Fibroblast of the aortic adventitia (primary cell): ENCODE results near the gene CCDC91. TPM values are rescaled to one million over a fixed set of nuclear protein-coding genes. Genes with fewer than 3 reads are reported as not detected.

Experiments used
- DNase-seq: peaks from one replicate; pipeline ENCODE4 v3.0.0-alpha.2; 2010; ENCODE audit warnings: low read depth
- H3K4me3 ChIP-seq: 2 replicates; pipeline ENCODE4 v1.5.1; 2011; ENCODE audit warnings: low read depth, mild to moderate bottlenecking, control low read depth, low read length, moderate library complexity
- total RNA-seq: library from RNA; depleted of rRNA; stranded (reverse); fragments of >200 nt; gene quantifications from 2 replicates; pipeline ENCODE4 v1.2.3, GENCODE V29; 2012; ENCODE audit warnings: low replicate concordance
- TF ChIP-seq, protein P1 (sequence below): IDR thresholded peaks from 2 replicates; pipeline ENCODE4 v1.5.1; 2011; ENCODE audit warnings: mild to moderate bottlenecking, low read length, control low read depth, inconsistent platforms; ENCODE audit not compliant: insufficient read depth

The CCDC91 gene
- total RNA-seq: 37.4 and 65.5 TPM in 2 replicates

GRCh38 chr12:28190321-28191050 is at the start of gene CCDC91:
TSS of gene CCDC91 (plus strand) at chr12:28190456. CDS start at chr12:28257216, 66,760 bp downstream.
- TF ChIP-seq, protein P1, sequence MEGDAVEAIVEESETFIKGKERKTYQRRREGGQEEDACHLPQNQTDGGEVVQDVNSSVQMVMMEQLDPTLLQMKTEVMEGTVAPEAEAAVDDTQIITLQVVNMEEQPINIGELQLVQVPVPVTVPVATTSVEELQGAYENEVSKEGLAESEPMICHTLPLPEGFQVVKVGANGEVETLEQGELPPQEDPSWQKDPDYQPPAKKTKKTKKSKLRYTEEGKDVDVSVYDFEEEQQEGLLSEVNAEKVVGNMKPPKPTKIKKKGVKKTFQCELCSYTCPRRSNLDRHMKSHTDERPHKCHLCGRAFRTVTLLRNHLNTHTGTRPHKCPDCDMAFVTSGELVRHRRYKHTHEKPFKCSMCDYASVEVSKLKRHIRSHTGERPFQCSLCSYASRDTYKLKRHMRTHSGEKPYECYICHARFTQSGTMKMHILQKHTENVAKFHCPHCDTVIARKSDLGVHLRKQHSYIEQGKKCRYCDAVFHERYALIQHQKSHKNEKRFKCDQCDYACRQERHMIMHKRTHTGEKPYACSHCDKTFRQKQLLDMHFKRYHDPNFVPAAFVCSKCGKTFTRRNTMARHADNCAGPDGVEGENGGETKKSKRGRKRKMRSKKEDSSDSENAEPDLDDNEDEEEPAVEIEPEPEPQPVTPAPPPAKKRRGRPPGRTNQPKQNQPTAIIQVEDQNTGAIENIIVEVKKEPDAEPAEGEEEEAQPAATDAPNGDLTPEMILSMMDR: no peak
- peak; percentile 90 for DNase-seq
- H3K4me3 ChIP-seq: peak within 1 kb of the TSS; percentile 86

DNA sequence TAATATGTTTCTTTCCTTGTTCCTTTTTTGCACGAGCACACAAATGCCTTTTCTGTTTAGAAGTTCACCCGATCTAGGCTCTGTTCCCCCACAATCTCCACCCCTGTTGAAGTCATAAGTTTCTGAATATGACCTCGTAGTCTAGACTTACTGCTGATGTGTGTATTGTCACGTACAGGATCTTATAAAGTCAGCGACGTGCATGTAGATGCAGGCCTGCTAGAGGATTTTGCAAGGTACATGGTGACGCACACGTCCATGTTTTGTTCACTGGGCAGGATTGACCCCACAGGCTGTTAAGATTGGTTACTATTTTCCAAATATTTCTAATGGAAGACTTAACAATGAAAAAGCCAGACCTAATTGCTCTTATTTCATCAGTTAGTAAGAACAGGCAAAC is 46.2 kb upstream of the CCDC91 start:
- TF ChIP-seq, protein P1: no peak
- H3K4me3 ChIP-seq: no peak overlapping the region
- DNase-seq: no peak

DNA sequence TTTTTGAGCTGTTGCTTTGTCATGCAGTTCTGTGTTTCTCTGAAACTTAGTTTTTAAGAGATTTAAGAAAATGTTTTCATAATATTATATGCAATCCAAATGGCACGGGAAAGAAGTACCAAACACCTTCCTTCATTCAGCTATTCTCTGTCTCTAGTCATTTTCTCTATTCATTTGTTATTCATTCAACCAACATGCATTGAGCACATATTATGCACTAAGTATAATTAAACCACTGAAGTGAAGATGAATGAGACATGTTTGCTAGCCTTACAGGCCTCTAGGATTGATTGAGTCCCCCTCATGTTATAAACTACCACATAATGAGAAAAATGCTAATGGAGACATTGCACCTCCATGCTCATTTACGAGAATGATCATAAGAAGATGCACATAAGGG is 45.7 kb upstream of the CCDC91 start:
- TF ChIP-seq, protein P1: no peak
- H3K4me3 ChIP-seq: no peak overlapping the region
- no peak for DNase-seq

DNA sequence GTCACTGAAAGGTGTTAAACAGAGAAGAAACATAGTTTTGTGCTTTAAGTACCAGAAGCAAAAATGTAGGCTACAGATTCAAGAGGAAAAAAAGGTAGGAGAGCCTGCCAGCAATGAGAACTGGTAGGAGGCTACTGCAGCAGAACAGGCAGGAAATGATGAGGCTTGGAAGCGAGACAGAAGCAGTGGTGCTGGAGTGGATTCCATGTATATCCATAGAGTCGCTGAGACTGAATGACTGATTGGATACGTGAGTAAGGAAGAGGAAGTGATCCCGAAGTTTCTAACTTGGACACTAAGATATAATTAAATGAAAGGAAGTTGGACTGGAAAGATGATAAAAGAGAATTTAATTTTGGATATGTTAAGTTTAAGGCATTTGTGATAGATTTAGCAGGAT is 45.0 kb upstream of the CCDC91 start:
- no peak overlapping the region for H3K4me3 ChIP-seq
- TF ChIP-seq, protein P1: no peak
- DNase-seq: no peak

GRCh38 chr12:28149279-28149678 is 41.0 kb upstream of the CCDC91 start:
- TF ChIP-seq, protein P1: no peak
- no peak overlapping the region for H3K4me3 ChIP-seq
- DNase-seq: no peak

GRCh38 chr12:28156362-28156761 is 33.9 kb upstream of the CCDC91 start:
- no peak overlapping the region for H3K4me3 ChIP-seq
- no peak for DNase-seq
- TF ChIP-seq, protein P1: no peak
